Stimulated activated memory B cell treated with anti-CD40 and anti-IgM and Interleukin-4, amounts not matched to agents 10 μg/mL and 1 μg/mL and 100 μg/mL, for 72 hours (primary cell): ENCODE results near the gene ALX3.
"Not testable (repeated sequence)": the region's sequence is repeated elsewhere in the genome, so short reads cannot be mapped to it uniquely, and the experiment has no call there.

Experiments used
- ATAC-seq: fragments of 150-1000 bp; cut with Tn5 transposase; 2 replicates; pipeline ENCODE4 v1.10.0; 2021
- H3K27ac Mint-ChIP-seq: one replicate; pipeline ENCODE4 v1.8.0; 2022; ENCODE audit warnings: mild to moderate bottlenecking, mixed read lengths
- H3K27me3 Mint-ChIP-seq: one replicate; pipeline ENCODE4 v1.8.0; 2022; ENCODE audit warnings: mixed read lengths
- H3K36me3 Mint-ChIP-seq: one replicate; pipeline ENCODE4 v1.8.0; 2022; ENCODE audit warnings: mixed read lengths
- H3K4me1 Mint-ChIP-seq: one replicate; pipeline ENCODE4 v1.8.0; 2022; ENCODE audit warnings: mixed read lengths
- H3K4me3 Mint-ChIP-seq: one replicate; pipeline ENCODE4 v1.8.0; 2022; ENCODE audit warnings: mild to moderate bottlenecking, moderate library complexity, mixed read lengths
- H3K9me3 Mint-ChIP-seq: one replicate; pipeline ENCODE4 v1.8.0; 2022; ENCODE audit warnings: mixed read lengths

ALX3 gene

GRCh38 chr1:110048923-110049601 lies 21.4 kb downstream of the ALX3 start:
- Mint-ChIP-seq H3K4me3 (no peak overlapping the region), H3K36me3 (peaks cover 76% of the 10 kb centered on the region), H3K27ac (no peak overlapping the region), H3K27me3 (no peaks in the 10 kb centered on the region), H3K4me1 (peaks cover 7% of the 10 kb centered on the region), H3K9me3 (no peaks in the 10 kb centered on the region)
- no peak for ATAC-seq

GRCh38 chr1:110048240-110048639 lies 22.2 kb downstream of the ALX3 start:
- peaks cover 76% of the 10 kb centered on the region for H3K36me3 Mint-ChIP-seq
- no peaks in the 10 kb centered on the region for H3K9me3 Mint-ChIP-seq
- no peak for ATAC-seq
- H3K27ac Mint-ChIP-seq, result no peak overlapping the region
- H3K4me1 Mint-ChIP-seq, result peaks cover under 1% of the 10 kb centered on the region
- no peak overlapping the region for H3K4me3 Mint-ChIP-seq
- H3K27me3 Mint-ChIP-seq, result no peaks in the 10 kb centered on the region

- Mint-ChIP-seq H3K27ac (no peak overlapping the region), H3K4me3 (no peak overlapping the region), H3K9me3 (no peaks in the 10 kb centered on the region), H3K4me1 (no peaks in the 10 kb centered on the region), H3K27me3 (no peaks in the 10 kb centered on the region), H3K36me3 (peaks cover 77% of the 10 kb centered on the region)
- no peak for ATAC-seq
These were observed 23.0 kb downstream of the ALX3 start for GRCh38 chr1:110047463-110047862.

GRCh38 chr1:110043016-110043415 lies 27.5 kb downstream of the ALX3 start:
- Mint-ChIP-seq H3K9me3 (no peaks in the 10 kb centered on the region), H3K4me1 (no peaks in the 10 kb centered on the region), H3K27ac (no peak overlapping the region), H3K4me3 (no peak overlapping the region), H3K36me3 (peaks cover 91% of the 10 kb centered on the region), H3K27me3 (no peaks in the 10 kb centered on the region)
- no peak for ATAC-seq

- Mint-ChIP-seq H3K4me1 (peaks cover 5% of the 10 kb centered on the region), H3K27ac (no peak overlapping the region), H3K4me3 (no peak overlapping the region)
These were observed 29.9 kb downstream of the ALX3 start for GRCh38 chr1:110040548-110040947.

GRCh38 chr1:110039641-110040040 lies 30.8 kb downstream of the ALX3 start:
- Mint-ChIP-seq H3K9me3 (no peaks in the 10 kb centered on the region), H3K4me1 (peaks cover 13% of the 10 kb centered on the region), H3K27ac (no peak overlapping the region), H3K27me3 (no peaks in the 10 kb centered on the region), H3K4me3 (no peak overlapping the region), H3K36me3 (peaks cover 62% of the 10 kb centered on the region)
- no peak for ATAC-seq

More at GRCh38 chr1:110040548-110040947, 29.9 kb downstream of the ALX3 start:
- Mint-ChIP-seq H3K27me3 (no peaks in the 10 kb centered on the region), H3K9me3 (no peaks in the 10 kb centered on the region), H3K36me3 (peaks cover 71% of the 10 kb centered on the region)
- ATAC-seq, result no peak

- H3K27me3 Mint-ChIP-seq, result no peaks in the 10 kb centered on the region
- no peak overlapping the region for H3K4me3 Mint-ChIP-seq
- peaks cover 52% of the 10 kb centered on the region for H3K36me3 Mint-ChIP-seq
- ATAC-seq, result no peak
- no peak overlapping the region for H3K27ac Mint-ChIP-seq
- peaks cover 21% of the 10 kb centered on the region for H3K4me1 Mint-ChIP-seq
- H3K9me3 Mint-ChIP-seq, result no peaks in the 10 kb centered on the region
These were observed 32.2 kb downstream of the ALX3 start for GRCh38 chr1:110038271-110038670.

GRCh38 chr1:110035236-110035752 lies 35.2 kb downstream of the ALX3 start:
- Mint-ChIP-seq H3K27me3 (no peaks in the 10 kb centered on the region), H3K9me3 (no peaks in the 10 kb centered on the region), H3K4me3 (peak overlapping the region; percentile 91), H3K4me1 (peaks cover 31% of the 10 kb centered on the region), H3K36me3 (peaks cover 23% of the 10 kb centered on the region), H3K27ac (peak overlapping the region; percentile 80)
- ATAC-seq, result no peak

- peaks cover 17% of the 10 kb centered on the region for H3K36me3 Mint-ChIP-seq
- H3K4me1 Mint-ChIP-seq, result peaks cover 31% of the 10 kb centered on the region
- peak within 1 kb of the TSS; percentile 80 for H3K27ac Mint-ChIP-seq
- H3K27me3 Mint-ChIP-seq, result no peaks in the 10 kb centered on the region
- ATAC-seq, result peak; percentile 98
- H3K9me3 Mint-ChIP-seq, result no peaks in the 10 kb centered on the region
- peak within 1 kb of the TSS; percentile 91 for H3K4me3 Mint-ChIP-seq
These were observed 35.8 kb downstream of the ALX3 start, which contains the start of gene STRIP1 for GRCh38 chr1:110034451-110035235. Gene STRIP1, plus strand, starts transcription at chr1:110034624. Its CDS starts 14 bp downstream, at chr1:110034638.

GRCh38 chr1:110034040-110034450 lies 36.4 kb downstream of the ALX3 start:
- no peaks in the 10 kb centered on the region for H3K27me3 Mint-ChIP-seq
- ATAC-seq, result no peak
- peak overlapping the region; percentile 80 for H3K27ac Mint-ChIP-seq
- H3K4me3 Mint-ChIP-seq, result peak overlapping the region; percentile 91
- no peaks in the 10 kb centered on the region for H3K9me3 Mint-ChIP-seq
- peaks cover 31% of the 10 kb centered on the region for H3K4me1 Mint-ChIP-seq
- peaks cover 11% of the 10 kb centered on the region for H3K36me3 Mint-ChIP-seq

GRCh38 chr1:110033421-110033820 lies 37.1 kb downstream of the ALX3 start:
- H3K27ac Mint-ChIP-seq, result peak overlapping the region; percentile 80
- no peaks in the 10 kb centered on the region for H3K9me3 Mint-ChIP-seq
- H3K27me3 Mint-ChIP-seq, result no peaks in the 10 kb centered on the region
- H3K36me3 Mint-ChIP-seq, result peaks cover 4% of the 10 kb centered on the region
- ATAC-seq, result no peak
- peaks cover 31% of the 10 kb centered on the region for H3K4me1 Mint-ChIP-seq
- no peak overlapping the region for H3K4me3 Mint-ChIP-seq

GRCh38 chr1:110032327-110032726 lies 38.1 kb downstream of the ALX3 start:
- H3K36me3 Mint-ChIP-seq, result no peaks in the 10 kb centered on the region
- H3K27ac Mint-ChIP-seq, result peak overlapping the region; percentile 93
- H3K4me1 Mint-ChIP-seq, result peaks cover 31% of the 10 kb centered on the region
- no peaks in the 10 kb centered on the region for H3K27me3 Mint-ChIP-seq
- ATAC-seq, result no peak
- no peak overlapping the region for H3K4me3 Mint-ChIP-seq
- H3K9me3 Mint-ChIP-seq, result no peaks in the 10 kb centered on the region

GRCh38 chr1:110030687-110031086 lies 39.8 kb downstream of the ALX3 start:
- H3K9me3 Mint-ChIP-seq, ATAC-seq, H3K27me3 Mint-ChIP-seq, H3K36me3 Mint-ChIP-seq: not testable (repeated sequence)
- H3K27ac Mint-ChIP-seq, result peak overlapping the region; percentile 93
- H3K4me1 Mint-ChIP-seq, result peaks cover 27% of the 10 kb centered on the region
- peak overlapping the region; percentile 79 for H3K4me3 Mint-ChIP-seq

GRCh38 chr1:110024613-110025012 lies 45.9 kb downstream of the ALX3 start:
- no peak overlapping the region for H3K27ac Mint-ChIP-seq
- peaks cover 36% of the 10 kb centered on the region for H3K36me3 Mint-ChIP-seq
- no peaks in the 10 kb centered on the region for H3K27me3 Mint-ChIP-seq
- H3K4me1 Mint-ChIP-seq, result no peaks in the 10 kb centered on the region
- H3K9me3 Mint-ChIP-seq, result no peaks in the 10 kb centered on the region
- ATAC-seq, result no peak
- H3K4me3 Mint-ChIP-seq, result no peak overlapping the region

- Mint-ChIP-seq H3K4me3 (no peak overlapping the region), H3K36me3 (peaks cover 69% of the 10 kb centered on the region), H3K4me1 (no peaks in the 10 kb centered on the region), H3K27me3 (no peaks in the 10 kb centered on the region), H3K9me3 (no peaks in the 10 kb centered on the region), H3K27ac (no peak overlapping the region)
- no peak for ATAC-seq
These were observed 49.2 kb downstream of the ALX3 start for GRCh38 chr1:110021285-110021684.
